Mononuclear cell (primary cell): ENCODE data around the gene TLR7. TPM values are rescaled to one million over a fixed set of nuclear protein-coding genes. Genes with fewer than 3 reads are reported as not detected.

Experiments used
- H3K27me3 ChIP-seq: 2 replicates; pipeline ENCODE4 v1.6.0; 2011; ENCODE audit warnings: low read length, control low read depth; ENCODE audit not compliant: insufficient read depth
- H3K4me1 ChIP-seq: 2 replicates; pipeline ENCODE4 v1.5.1; 2011; ENCODE audit warnings: mild to moderate bottlenecking, low read length, control low read depth; ENCODE audit not compliant: insufficient read depth
- H3K4me3 ChIP-seq: 2 replicates; pipeline ENCODE4 v1.5.1; 2011; ENCODE audit warnings: mild to moderate bottlenecking, low read length, moderate library complexity
- H3K9me3 ChIP-seq: 2 replicates; pipeline ENCODE4 v1.5.1; 2011; ENCODE audit warnings: low read depth, mild to moderate bottlenecking, control low read depth, low read length
- total RNA-seq: library from RNA; depleted of rRNA; stranded (reverse); fragments of >200 nt; gene quantifications from one replicate; pipeline ENCODE4 v1.2.3, GENCODE V29; 2012

The TLR7 gene
- total RNA-seq = 3.0 TPM

- H3K4me1 ChIP-seq = peaks cover 36% of the 10 kb centered on the region
- no peaks in the 10 kb centered on the region for H3K27me3 ChIP-seq
- no peaks in the 10 kb centered on the region for H3K9me3 ChIP-seq
- H3K4me3 ChIP-seq = peak within 1 kb of the TSS; percentile 36
Observed at GRCh38 chrX:12866451-12867377, at the start of gene TLR7. TLR7 (plus strand) TSS chrX:12867072; CDS start chrX:12867579, 507 bp downstream.

- H3K4me1 ChIP-seq = no peaks in the 10 kb centered on the region
- no peak overlapping the region for H3K4me3 ChIP-seq
- H3K9me3 ChIP-seq = no peaks in the 10 kb centered on the region
- H3K27me3 ChIP-seq = no peaks in the 10 kb centered on the region
Observed at GRCh38 chrX:12817528-12817927, 49.3 kb upstream of the TLR7 start.

DNA sequence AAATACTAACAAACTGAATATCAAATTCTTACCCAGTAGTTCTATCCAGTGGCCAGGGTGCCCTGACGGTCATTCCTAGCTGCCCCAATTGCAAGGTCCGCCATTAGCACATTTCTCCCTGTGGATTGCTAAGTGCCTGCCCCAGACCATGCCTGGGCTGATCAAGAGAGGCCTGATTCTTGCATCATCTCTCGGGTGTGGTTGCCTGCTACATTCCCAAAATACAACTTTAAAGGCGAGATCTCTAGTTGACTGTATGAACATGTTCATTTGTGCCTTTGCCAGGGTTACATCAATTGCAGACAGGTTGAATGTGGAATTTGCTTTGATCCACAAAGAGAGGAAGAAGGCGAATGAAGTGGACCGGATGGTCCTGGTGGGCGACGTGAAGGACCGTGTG is 47.6 kb upstream of the TLR7 start:
- H3K27me3 ChIP-seq = no peaks in the 10 kb centered on the region
- H3K4me3 ChIP-seq = no peak overlapping the region
- H3K4me1 ChIP-seq = no peaks in the 10 kb centered on the region
- H3K9me3 ChIP-seq = no peaks in the 10 kb centered on the region

GRCh38 chrX:12820737-12821136 is 46.1 kb upstream of the TLR7 start:
- Histone ChIP-seq H3K4me3 (no peak overlapping the region), H3K4me1 (no peaks in the 10 kb centered on the region), H3K9me3 (no peaks in the 10 kb centered on the region), H3K27me3 (no peaks in the 10 kb centered on the region)

DNA sequence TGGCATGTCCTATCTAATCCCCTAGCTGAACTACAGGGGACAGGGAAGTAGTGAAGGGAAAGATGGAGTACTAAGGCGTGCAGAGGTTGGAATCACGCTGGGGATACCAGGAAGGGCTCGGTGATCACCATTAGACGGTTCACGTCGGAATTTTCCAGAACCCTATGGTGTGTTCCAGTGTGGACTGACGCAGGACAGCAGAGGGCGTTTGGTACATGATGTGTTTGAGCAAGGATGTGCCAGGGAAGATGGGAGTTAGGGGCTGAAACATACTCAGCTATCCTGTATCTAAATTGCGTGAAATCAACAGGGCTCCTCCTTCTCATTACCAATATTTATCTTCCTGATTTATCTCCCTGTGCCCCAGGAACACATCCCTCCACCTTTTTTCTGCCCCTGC is 41.9 kb upstream of the TLR7 start:
- Histone ChIP-seq H3K4me1 (no peaks in the 10 kb centered on the region), H3K27me3 (no peaks in the 10 kb centered on the region), H3K9me3 (no peaks in the 10 kb centered on the region), H3K4me3 (no peak overlapping the region)

GRCh38 chrX:12825801-12826200 is 41.1 kb upstream of the TLR7 start:
- Histone ChIP-seq H3K4me1 (no peaks in the 10 kb centered on the region), H3K9me3 (no peaks in the 10 kb centered on the region), H3K27me3 (no peaks in the 10 kb centered on the region), H3K4me3 (no peak overlapping the region)

GRCh38 chrX:12843061-12843667 is 23.7 kb upstream of the TLR7 start:
- Histone ChIP-seq H3K4me3 (no peak overlapping the region), H3K9me3 (no peaks in the 10 kb centered on the region), H3K27me3 (no peaks in the 10 kb centered on the region), H3K4me1 (peaks cover 6% of the 10 kb centered on the region)

GRCh38 chrX:12843668-12844279 is 23.1 kb upstream of the TLR7 start:
- H3K4me3 ChIP-seq = no peak overlapping the region
- no peaks in the 10 kb centered on the region for H3K27me3 ChIP-seq
- no peaks in the 10 kb centered on the region for H3K9me3 ChIP-seq
- H3K4me1 ChIP-seq = peaks cover 6% of the 10 kb centered on the region

- Histone ChIP-seq H3K27me3 (no peaks in the 10 kb centered on the region), H3K4me1 (peaks cover 6% of the 10 kb centered on the region), H3K9me3 (no peaks in the 10 kb centered on the region), H3K4me3 (no peak overlapping the region)
Observed at GRCh38 chrX:12844319-12844718, 22.6 kb upstream of the TLR7 start.

DNA sequence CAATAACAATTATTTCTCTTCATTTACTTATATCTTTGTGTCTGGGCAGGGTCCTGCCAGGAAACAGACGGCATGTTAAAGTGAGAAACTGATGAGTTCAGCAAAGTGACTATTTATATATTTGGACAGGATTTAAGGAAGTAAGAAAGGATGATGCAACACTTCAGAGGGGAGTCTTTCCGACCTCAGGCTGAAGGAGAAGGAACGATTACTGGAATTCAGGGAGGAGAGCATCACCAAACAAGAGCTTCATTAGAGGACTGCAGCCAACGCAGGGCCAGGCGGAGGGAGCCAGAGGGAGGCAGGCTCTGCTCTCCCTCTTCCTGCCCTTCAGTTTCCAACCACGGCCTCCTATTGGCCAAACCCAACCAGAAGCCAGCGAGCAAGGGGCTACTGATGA is 1.5 kb upstream of the TLR7 start:
- H3K27me3 ChIP-seq = no peaks in the 10 kb centered on the region
- H3K4me1 ChIP-seq = peaks cover 31% of the 10 kb centered on the region
- H3K9me3 ChIP-seq = no peaks in the 10 kb centered on the region
- H3K4me3 ChIP-seq = no peak overlapping the region

DNA sequence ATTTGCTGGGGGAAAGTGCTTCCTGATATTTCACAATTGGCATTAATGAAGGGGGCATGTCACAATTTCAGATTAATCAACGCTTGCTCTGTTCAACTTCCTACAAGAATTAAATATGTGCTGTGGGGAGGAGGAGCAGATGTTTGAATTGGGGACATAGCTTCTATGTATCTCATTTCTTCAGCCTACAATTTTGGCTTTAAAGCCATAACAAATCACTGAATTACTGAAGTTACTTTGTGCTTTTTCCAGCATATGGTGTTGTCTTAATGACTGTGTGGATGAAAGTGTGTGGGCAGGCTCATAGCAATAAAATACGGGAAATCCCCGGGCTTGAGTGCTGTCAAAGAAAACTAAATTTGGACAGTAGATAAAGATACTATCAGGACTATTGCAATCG is 813 bp downstream of the TLR7 start:
- Histone ChIP-seq H3K27me3 (no peaks in the 10 kb centered on the region), H3K4me1 (peaks cover 43% of the 10 kb centered on the region), H3K9me3 (no peaks in the 10 kb centered on the region), H3K4me3 (peak overlapping the region; percentile 36)

GRCh38 chrX:12868747-12869146 is 1.9 kb downstream of the TLR7 start:
- Histone ChIP-seq H3K27me3 (no peaks in the 10 kb centered on the region), H3K4me3 (no peak overlapping the region), H3K9me3 (no peaks in the 10 kb centered on the region), H3K4me1 (peaks cover 43% of the 10 kb centered on the region)

- H3K9me3 ChIP-seq = no peaks in the 10 kb centered on the region
- H3K4me1 ChIP-seq = peaks cover 40% of the 10 kb centered on the region
- no peak overlapping the region for H3K4me3 ChIP-seq
- H3K27me3 ChIP-seq = no peaks in the 10 kb centered on the region
Observed at GRCh38 chrX:12871257-12871656, 4.4 kb downstream of the TLR7 start.

GRCh38 chrX:12872741-12873140 is 5.9 kb downstream of the TLR7 start:
- Histone ChIP-seq H3K9me3 (no peaks in the 10 kb centered on the region), H3K4me1 (peaks cover 43% of the 10 kb centered on the region), H3K4me3 (no peak overlapping the region), H3K27me3 (no peaks in the 10 kb centered on the region)

- Histone ChIP-seq H3K4me1 (peaks cover 51% of the 10 kb centered on the region), H3K4me3 (no peak overlapping the region), H3K9me3 (no peaks in the 10 kb centered on the region), H3K27me3 (no peaks in the 10 kb centered on the region)
Observed at GRCh38 chrX:12874581-12874980, 7.7 kb downstream of the TLR7 start.
